ENCODE data around the gene CCNG2.
A peak's percentile ranks its signal among the peaks of the same experiment; 100 is the strongest.

DNA sequence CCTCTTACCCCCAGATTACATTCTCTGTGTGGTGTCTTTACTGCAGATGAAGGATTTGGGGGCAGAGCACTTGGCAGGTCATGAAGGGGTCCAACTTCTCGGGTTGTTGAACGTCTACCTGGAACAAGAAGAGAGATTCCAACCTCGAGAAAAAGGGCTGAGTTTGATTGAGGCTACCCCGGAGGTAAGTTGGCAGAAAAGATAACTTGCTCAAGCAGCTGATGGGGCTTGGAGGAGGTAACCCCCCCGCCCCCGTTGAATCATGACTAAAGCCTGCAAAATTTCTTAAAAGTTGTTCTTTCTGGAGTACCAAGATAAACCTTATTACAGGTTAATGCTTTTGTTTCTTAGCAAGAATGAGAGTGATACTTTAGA lies 1.5 kb downstream of the CCNG2 start:
- TF ChIP-seq, protein P1, sequence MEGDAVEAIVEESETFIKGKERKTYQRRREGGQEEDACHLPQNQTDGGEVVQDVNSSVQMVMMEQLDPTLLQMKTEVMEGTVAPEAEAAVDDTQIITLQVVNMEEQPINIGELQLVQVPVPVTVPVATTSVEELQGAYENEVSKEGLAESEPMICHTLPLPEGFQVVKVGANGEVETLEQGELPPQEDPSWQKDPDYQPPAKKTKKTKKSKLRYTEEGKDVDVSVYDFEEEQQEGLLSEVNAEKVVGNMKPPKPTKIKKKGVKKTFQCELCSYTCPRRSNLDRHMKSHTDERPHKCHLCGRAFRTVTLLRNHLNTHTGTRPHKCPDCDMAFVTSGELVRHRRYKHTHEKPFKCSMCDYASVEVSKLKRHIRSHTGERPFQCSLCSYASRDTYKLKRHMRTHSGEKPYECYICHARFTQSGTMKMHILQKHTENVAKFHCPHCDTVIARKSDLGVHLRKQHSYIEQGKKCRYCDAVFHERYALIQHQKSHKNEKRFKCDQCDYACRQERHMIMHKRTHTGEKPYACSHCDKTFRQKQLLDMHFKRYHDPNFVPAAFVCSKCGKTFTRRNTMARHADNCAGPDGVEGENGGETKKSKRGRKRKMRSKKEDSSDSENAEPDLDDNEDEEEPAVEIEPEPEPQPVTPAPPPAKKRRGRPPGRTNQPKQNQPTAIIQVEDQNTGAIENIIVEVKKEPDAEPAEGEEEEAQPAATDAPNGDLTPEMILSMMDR (IDR thresholded peaks at IDR 0.05), result peak in 1 of 5 experiments; percentile 9
- TF ChIP-seq POLR2A (IDR thresholded peaks at IDR 0.05), result no peak

Measured in tibial nerve (tissue), 3 donors.